ENCODE measurements around the gene GMEB2.

Gene GMEB2

DNA sequence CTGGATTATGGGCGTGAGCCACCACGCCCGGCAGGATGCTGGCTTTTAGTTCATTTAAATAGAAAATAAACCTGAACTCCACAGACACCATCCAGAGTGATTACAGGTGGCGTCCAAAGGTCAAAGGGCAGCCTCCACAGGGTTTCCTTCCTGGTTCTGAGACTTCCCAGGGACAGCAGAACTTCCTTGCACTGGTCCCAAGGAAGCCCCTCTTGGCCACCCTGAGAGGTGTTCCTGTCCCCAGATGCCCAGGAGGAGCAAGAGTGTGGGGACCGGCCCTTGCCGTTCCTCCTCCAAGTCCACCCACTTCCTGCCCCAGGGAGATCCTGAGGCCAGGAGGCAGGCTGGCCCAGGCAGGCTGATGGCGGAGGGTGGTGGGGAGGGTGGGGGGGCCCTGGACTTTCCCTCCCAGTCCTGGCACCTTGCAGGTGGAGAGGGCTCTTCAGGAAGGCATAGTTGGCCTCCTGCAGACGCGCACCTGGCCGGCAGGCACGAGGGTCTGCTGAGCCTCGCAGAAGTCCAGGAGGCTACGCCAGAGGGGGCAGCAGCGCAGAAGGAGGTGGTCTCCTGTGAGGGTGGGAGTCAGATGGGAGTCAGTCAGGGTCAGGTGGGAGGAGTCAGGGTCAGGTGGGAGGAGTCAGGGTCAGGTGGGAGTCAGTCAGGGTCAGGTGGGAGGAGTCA lies 68.0 kb downstream of the GMEB2 start:
- TF ChIP-seq ZNF274 (IDR thresholded peaks at IDR 0.05; ENCODE audit: low read depth, low read length): no peak

DNA sequence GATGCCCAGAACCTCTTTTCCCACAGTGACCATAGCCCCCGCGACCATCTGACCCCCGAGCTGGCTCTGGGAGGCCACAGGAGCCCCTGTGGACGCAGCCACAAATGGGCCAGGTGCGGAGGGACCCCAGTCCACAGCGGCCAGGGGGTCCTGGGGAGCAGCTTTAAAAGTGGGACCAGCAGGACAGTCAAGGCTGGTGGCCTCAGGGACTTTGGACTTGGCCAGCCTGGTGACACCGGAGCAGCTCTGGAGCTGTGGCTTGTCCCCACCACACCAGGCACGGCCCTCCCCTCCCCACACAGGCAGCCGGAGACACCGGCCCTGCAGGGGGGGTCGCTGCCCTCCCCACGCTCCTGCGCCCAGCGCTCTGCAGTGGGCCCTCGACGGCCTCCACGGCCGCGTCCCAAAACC lies 69.4 kb downstream of the GMEB2 start:
- no peak for TF ChIP-seq ZNF274 (IDR thresholded peaks at IDR 0.05; ENCODE audit: low read depth, low read length)

More for the DNA sequence above, 68.0 kb downstream of the GMEB2 start:
- no peak overlapping the region for H3K4me3 ChIP-seq (ENCODE audit: low read length)

DNA sequence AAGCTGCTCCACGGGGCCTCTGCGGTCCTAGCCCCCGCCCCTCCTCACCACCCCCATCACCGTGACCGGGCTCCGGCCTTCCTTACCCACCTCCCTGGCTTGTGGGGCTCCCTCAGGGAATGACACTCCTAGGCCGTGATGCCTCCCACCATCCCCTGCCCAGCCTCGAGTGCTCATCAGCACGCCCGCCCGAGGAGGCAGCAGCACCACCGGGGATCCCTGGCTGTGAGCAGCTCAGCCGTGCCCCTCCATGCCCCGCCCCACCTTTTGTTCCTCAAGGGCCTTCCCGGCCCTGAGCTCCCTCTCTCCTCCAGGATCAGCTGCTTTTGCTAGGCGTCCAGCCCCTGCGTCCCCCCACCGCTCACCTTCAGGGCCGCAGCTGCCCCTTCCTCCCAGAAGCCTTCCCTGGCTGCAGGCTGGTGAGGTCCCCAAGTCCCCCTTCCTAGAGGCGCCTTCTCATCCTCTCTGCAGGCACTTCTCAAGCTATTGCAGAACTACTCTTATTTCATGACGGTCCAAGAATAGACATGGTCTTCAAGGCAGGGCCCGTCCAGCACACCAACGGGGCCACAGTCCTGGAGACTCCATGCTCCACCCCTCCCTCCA lies 69.9 kb downstream of the GMEB2 start:
- no peak overlapping the region for H3K4me3 ChIP-seq (ENCODE audit: low read length)
- no peak for TF ChIP-seq ZNF274 (IDR thresholded peaks at IDR 0.05; ENCODE audit: low read depth, low read length)

More for the DNA sequence above, 69.4 kb downstream of the GMEB2 start:
- no peak overlapping the region for H3K4me3 ChIP-seq (ENCODE audit: low read length)

DNA sequence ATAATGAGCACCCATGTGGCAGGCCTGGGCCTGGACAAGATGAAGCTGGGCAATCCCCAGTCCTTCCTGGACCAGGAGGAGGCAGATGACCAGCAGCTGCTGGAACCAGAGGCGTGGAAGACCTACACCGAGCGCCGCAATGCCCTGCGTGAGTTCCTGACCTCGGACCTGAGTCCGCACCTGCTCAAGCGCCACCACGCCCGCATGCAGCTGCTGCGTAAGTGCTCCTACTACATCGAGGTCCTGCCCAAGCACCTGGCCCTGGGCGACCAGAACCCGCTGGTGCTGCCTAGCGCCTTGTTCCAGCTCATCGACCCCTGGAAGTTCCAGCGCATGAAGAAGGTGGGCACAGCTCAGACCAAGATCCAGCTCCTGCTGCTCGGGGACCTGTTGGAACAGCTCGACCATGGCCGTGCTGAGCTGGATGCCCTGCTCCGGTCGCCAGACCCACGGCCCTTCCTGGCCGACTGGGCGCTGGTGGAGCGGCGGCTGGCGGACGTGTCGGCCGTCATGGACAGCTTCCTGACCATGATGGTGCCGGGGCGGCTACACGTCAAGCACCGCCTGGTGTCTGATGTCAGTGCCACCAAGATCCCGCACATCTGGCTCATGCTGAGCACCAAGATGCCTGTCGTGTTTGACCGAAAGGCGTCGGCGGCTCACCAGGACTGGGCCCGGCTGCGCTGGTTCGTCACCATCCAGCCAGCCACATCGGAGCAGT lies 71.1 kb downstream of the GMEB2 start:
- no peak for TF ChIP-seq ZNF274 (IDR thresholded peaks at IDR 0.05; ENCODE audit: low read depth, low read length)

DNA sequence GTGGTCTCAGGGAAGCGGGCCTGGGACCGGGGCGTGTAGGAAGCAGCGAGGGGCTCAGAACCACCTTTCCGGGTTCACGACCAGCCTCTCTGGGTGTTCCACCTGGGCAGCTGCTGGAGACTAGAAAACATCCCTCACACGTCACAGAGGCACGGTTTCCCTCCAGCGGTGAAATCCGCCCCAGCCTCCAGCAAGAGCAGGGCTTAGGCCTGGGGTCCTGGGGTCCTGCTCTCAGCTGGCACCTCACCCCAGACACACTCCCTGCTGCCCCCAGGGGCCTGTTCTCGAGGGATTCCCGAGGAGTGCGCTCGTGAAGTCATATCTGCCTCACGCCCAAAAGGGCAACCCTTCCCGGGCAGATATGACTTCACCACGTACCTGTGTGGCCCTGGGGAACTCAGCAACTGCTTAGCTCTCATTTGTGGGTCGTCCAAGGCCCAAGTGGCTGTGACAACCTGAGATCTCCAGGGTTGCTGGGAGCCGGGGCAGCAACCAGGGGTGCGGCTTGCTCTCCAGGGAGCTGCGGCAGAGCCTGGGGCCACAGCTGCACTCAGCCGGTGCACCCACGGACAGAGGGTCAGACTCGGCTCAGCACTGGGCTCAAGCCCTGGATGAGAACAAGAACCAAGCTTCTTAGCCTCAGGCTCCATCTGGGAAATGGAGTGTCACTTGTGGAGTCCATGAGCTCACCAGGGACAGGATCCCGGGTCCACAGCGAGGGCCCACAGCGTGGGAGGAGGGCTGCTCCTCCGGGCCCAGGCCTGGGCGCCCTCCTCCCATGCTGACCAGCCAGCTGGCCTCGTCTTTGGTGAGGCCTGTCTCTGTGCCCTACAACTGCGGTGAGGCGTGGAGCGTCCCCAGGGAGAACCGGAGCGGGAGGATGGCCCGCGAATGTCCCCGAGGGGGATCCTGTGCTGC lies 72.3 kb downstream of the GMEB2 start:
- no peak overlapping the region for H3K4me3 ChIP-seq (ENCODE audit: low read length)

More for the DNA sequence above, 71.1 kb downstream of the GMEB2 start:
- no peak overlapping the region for H3K4me3 ChIP-seq (ENCODE audit: low read length)

DNA sequence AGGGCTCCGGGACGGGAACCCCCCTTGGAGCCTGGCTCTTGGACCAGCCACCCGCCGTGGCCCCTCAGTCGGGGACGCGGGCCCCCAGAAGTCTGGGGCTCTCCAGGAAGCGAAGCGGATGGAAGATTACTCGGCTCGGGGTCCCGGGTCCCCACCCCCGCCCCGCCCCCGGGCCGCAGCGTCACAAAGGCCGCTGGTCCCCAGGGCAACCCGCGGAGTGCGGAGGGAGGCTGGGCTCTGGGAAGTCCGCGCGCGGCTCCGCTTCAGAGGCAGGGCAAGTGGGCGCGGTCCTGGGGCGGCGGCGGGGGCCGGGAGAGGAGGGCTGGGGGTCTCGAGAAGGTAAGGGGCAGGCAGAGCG lies 73.0 kb downstream of the GMEB2 start, which contains the start of gene FNDC11:
TSS of gene FNDC11 (plus strand) at position 227 of the 358 bp plus-strand sequence. CDS start 1,505 bp downstream, outside the sequence.
- H3K4me3 ChIP-seq (ENCODE audit: low read length): peak within 1 kb of the TSS; percentile 47; the same call in 1 of the 2 replicates
- TF ChIP-seq ZNF274 (IDR thresholded peaks at IDR 0.05; ENCODE audit: low read depth, low read length): no peak

More for the DNA sequence above, 72.3 kb downstream of the GMEB2 start:
- no peak for TF ChIP-seq ZNF274 (IDR thresholded peaks at IDR 0.05; ENCODE audit: low read depth, low read length)

DNA sequence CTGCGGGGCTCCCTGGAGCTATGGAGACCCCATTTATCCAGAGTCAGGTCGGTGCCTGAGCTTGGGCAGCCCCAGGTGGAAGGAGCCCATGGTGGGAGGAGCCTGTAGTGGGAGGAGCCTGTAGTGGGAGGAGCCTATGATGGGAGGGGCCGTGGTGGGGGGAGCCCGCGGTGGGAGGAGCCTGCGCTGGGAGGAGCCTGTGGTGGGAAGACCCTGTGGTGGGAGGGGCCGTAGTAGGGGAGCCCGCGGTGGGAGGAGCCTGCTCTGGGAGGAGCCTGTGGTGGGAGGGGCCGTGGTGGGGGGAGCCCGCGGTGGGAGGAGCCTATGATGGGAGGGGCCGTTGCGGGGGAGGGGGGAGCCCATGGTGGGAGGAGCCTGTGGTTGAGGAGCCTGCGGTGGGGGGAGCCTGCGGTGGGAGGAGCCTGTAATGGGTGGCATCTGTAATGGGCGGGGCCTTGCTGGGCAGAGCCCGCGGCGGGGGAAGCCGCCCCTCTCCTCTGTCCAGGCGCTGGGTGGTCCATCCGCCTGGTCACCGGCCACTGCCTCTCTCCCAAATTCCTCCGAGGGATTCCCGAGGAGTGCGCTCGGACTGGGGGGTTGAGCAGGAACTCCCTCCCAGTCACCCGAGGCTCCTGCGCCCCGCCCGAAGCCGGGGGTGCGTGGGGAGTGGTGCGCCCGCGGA lies 73.5 kb downstream of the GMEB2 start:
- H3K4me3 ChIP-seq (ENCODE audit: low read length): peak overlapping the region; percentile 47; the same call in 1 of the 2 replicates
- no peak for TF ChIP-seq ZNF274 (IDR thresholded peaks at IDR 0.05; ENCODE audit: low read depth, low read length)

DNA sequence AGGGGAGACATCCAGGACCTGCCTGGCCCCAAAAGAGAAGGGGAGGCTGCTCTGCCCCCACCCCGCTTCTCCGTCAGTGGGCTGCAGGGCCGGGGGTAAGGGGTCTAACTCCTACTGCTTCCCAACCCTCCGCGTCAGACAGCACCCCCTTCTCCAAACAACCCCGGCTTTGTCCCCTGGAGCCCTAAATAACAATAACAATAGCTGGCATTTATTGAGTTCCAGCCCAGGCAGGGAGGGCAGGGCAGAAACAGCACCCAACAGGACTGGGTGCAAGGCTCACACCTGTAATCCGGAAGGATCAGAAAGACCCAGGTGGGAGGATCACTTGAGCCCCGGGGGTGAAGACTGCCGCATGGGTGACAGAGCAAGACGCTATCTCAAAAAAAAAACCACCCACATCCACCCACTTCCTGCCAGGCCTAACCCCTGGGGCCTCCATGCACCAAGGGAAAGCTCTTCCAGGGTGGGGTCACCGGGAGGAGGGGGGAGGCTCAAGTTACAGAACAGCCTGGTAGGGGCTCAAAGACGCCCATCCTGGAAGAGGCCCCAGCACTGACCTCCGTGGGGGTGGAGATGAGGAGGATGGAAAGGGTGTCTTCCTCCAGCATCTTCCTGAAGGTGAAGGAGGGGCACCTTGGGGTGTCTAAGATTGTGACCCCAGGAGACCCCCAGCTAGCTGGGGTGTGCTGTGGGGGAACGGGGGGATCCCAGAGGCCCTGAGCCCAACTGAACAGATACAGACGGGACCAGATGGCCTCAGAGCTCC lies 74.2 kb downstream of the GMEB2 start:
- H3K4me3 ChIP-seq (ENCODE audit: low read length): no peak overlapping the region
- TF ChIP-seq ZNF274 (IDR thresholded peaks at IDR 0.05; ENCODE audit: low read depth, low read length): no peak

DNA sequence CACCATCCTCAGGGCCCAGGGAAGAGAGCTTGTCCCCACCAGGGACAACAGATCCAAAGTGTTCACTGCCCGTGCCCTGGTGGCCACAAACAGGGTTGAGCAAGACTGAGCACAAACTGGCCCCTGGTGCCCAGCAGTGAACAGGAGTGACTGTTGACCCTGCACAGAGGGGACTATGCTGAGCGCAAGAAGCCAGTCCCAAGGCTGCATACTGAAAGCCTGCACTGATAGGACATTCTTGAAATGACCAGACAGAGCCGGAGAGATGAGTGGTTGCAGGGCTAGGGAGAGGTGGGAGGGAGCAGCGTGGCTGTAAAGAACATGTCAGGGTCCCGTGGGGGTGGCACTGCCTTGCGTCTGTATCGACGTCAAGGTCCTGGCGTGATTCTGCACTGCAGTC lies 75.8 kb downstream of the GMEB2 start:
- no peak for TF ChIP-seq ZNF274 (IDR thresholded peaks at IDR 0.05; ENCODE audit: low read depth, low read length)
- H3K4me3 ChIP-seq (ENCODE audit: low read length): no peak overlapping the region

DNA sequence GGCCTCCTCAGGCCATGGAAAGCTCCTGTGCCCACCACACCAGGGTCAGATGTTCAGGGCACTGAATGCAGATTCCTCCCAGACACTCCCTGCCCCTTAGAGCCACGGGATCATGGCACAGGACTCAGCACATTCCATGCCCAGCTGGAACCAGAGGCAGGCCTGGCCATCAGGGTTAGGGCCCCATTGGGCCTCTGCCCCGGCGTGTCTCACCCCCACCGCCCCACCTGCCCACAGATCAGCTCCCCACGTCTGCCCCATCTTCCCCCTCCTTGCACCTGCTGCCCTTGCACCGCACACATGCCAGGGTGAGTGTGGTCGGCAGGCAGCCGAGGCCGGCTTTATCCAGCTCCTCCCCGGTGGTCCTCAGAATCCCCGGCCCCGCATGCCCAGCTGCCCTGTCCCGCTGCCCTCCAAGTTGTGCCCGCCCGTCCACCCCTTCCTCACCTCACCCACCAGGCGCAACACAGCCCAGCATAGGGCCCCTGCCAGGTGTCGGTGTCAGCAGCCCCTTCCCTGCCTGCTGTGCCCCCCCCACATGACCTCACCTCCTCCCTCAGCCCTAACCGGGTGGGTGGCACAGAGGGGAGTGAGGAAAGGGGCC lies 77.1 kb downstream of the GMEB2 start:
- TF ChIP-seq ZNF274 (IDR thresholded peaks at IDR 0.05; ENCODE audit: low read depth, low read length): no peak
- H3K4me3 ChIP-seq (ENCODE audit: low read length): no peak overlapping the region

DNA sequence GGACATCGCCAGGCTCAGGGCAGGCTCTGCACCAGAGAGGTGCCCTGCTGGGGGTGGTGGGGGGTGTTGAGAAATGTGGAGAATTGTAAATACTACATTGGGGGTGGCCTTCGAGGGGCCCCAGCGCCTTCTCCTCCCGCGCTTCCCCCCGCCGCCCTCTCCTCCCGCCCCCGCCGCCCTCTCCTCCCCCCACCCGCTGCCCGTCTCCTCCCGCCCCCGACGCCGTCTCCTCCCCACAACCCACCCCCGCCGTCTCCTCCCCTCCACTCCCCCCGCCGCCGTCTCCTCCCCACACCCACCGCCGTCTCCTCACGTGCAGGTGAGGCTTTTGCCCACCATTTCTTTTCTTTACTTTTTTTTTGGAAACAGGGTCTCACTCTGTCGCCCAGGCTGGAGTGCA lies 77.9 kb downstream of the GMEB2 start:
- TF ChIP-seq ZNF274 (IDR thresholded peaks at IDR 0.05; ENCODE audit: low read depth, low read length): no peak
- H3K4me3 ChIP-seq (ENCODE audit: low read length): no peak overlapping the region

DNA sequence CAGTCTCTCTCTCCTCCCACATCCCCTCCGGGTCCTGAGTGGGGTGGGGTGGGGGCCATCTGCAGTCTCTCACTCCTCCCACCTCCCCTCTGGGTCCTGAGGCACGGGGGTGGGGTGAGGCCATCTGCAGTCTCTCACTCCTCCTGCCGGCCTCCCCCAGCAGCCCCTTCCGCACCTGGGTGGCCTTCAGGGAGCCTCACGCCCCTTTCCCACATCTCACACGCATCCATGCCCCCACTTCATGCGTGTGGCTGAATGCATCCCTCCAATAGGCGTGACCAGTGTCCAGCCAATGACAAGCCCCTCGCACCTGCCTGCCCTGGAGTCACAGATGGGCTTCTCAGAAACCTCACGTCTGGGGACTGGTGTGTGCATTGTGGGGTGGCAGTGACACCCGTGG lies 78.4 kb downstream of the GMEB2 start:
- H3K4me3 ChIP-seq (ENCODE audit: low read length): no peak overlapping the region
- TF ChIP-seq ZNF274 (IDR thresholded peaks at IDR 0.05; ENCODE audit: low read depth, low read length): no peak
